GM19438 (cell line): Measurements from ENCODE around the gene PGAP3.
"Not testable (repeated sequence)": the region's sequence is repeated elsewhere in the genome, so short reads cannot be mapped to it uniquely, and the experiment has no call there.

ENCODE experiments used
- ATAC-seq: cut with Tn5 transposase; IDR thresholded peaks from one replicate; pipeline ENCODE4 v1.9.1; 2021; ENCODE audit warnings: low read depth; ENCODE audit not compliant: unreplicated experiment

The PGAP3 gene

DNA sequence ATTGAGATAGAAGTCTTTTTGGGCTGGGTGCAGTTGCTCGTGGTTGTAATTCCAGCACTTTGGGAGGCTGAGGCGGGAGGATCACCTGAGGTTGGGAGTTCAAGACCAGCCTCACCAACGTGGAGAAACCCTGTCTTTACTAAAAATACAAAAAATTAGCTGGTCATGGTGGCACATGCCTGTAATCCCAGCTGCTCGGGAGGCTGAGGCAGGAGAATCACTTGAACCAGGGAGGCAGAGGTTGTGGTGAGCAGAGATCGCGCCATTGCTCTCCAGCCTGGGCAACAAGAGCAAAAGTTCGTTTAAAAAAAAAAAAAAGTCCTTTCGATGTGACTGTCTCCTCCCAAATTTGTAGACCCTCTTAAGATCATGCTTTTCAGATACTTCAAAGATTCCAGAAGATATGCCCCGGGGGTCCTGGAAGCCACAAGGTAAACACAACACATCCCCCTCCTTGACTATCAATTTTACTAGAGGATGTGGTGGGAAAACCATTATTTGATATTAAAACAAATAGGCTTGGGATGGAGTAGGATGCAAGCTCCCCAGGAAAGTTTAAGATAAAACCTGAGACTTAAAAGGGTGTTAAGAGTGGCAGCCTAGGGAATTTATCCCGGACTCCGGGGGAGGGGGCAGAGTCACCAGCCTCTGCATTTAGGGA lies 11.4 kb upstream of the PGAP3 start:
- not testable (repeated sequence) for ATAC-seq

DNA sequence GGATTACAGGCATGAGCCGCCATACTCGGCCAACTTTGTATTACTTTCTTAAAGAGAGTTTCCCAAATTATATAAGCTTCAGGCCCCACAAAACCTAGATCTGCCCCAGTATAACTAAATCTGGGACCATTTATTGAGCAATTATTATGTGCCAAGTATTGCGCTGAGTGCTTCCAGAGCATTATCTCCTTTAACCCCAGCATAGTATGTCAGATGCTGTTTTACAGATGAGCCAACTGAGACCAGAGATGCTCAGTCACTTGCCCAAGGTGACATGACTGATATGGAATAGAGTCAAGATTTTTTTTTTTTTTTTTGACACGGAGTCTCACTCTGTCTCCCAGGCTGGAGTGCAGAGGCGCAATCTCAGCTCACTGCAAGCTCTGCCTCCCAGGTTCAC lies 10.1 kb upstream of the PGAP3 start:
- ATAC-seq = no peak

DNA sequence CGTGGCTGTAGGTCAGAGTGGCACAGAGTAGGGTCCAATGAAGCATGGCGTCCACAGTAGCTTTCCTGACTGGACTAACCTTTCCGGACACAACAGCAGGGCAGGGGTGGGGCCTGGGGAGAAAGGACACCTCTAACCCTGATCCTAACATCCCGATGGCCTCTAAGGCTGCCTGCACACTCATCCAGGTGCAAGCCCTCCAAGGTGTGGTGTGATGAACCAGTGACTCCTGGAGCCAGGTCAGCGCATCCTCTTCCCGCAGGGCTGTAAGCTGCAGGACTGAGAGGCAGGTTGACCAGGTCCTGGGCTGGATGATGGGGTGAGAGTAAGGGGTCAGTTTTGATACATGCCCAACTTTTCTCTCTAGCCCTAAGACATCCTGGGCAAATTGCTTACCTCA lies 8.9 kb upstream of the PGAP3 start:
- no peak for ATAC-seq

DNA sequence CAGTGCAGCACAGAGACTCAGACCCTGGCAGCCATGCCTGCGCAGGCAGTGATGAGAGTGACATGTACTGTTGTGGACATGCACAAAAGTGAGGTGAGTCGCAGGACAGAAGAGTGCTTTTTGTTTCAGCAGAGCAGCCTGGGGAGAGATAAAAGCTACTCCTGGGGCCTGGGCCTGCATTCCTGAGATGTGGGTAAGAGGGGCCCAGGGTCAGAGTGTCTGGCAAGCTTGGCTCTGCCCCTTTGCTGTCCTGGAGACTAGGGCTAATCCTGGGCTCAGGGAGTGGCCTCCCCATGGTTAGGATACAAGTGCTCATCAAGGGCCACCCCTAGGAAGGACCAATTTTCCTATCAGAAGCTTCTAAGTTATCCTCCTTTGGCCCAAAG lies 7.2 kb upstream of the PGAP3 start:
- no peak for ATAC-seq

DNA sequence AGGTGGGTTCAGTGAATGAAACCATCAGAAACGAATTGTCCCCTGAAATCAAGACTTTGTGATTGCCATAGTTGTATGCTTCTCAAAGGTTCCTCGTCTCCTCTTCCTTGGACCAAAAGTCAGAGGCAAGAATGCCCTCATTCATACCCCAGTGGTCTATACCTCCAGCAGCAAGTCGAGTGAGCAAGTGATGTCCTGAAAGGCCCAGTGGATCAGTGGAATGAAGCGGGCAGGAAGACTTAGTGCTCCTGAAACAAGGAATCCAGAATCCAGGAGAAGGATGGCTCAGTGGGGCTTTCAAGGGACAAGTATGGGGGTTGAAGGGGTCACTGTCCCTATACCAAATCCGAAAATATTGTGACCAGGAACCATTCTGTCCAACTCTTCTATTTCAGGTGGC lies 6.7 kb upstream of the PGAP3 start:
- no peak for ATAC-seq

DNA sequence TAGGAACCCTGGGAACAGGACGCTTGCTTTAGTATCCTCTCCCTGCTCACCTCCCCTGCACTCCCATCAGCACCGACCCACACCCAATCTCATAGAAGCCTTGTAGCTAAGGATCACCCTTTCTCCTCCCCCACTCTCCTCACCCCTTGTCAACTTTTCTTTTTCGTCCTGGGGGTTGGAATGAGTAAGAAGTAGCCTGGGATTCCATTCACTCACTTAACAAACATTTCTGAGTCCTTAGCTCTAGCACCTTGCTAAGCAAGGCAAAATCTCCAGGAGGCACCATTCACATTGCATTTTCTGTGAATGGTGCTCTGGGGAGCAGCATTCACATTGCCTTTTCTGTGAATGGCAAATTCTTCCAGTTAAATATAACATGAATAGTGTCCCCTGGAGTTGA lies 1.1 kb upstream of the PGAP3 start:
- no peak for ATAC-seq

DNA sequence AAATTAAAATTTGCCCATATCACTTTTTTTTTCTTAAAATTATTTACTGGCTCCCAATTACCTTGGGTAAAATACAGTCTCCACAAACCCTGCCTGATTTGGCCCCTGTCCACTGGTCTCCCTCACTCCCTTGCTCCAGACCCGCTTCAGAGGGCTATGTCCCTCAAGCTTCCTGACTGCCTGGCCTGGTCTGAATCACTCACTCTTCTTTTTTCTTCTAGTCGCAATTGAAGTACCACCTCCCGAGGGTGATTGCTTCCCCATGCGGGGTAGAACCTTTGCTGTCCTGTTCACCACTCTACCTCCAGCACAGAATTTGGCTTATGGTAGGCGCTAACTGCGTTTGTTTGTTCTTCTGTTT lies 598 bp upstream of the PGAP3 start:
- ATAC-seq = no peak

DNA sequence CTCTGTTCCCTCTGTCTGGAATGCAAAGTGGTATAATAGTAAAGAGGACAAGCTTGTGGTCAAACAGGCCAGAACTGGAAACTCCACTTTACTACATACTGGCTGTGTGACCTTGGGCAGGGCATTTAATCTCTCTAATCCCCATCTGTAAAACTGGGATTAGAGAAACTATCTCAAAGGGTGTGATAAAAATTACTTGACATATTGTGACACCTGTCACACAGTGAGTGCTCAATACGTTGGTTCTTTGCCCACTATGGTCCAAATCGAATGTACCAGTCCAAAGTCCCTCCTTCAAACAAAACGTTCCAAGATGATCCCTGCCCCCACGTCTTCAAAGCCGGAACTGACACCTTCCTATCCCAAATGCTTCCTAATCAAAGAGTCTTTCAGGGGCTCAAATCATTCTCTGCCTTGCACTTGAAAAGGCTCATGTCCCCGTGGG lies 734 bp downstream of the PGAP3 start:
- ATAC-seq = no peak

DNA sequence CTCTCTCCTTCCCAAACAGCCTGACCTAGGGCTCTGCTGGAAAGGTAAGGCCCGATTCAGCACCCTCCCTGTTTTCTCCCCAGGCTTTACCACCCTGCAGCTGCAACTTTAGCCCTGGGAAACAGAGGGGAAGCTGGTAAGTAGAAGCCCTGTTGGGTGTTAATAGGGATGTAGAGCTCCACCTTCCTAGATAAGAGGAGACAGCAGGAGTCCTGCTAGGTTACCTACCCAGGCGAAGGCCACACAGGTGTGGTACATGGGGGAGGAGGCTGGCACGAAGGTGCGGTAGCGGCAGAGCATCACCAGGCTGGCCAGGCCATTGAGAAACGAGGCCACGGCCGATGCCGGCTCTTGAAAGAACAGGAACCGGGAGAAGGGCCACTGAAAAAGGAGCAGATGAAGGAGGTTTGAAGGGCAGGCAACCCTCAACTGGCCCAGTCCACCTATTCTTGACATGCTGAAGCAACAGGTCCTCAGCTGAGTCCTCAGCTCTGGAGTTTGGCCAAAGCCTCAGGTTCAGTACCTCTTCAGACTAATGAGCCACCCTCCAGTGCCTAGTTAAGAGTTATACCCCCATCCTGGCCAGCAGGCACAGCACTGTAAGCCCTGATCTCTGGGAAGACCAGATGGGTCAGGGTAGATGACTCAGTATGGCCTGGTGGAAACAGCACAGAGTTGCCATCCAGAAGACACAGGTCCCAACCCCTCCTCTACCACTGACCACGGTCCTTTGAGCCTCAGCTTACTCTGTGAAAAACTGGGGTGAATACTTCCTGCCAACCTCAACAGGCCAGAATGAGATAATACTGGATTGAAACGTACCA lies 3.3 kb downstream of the PGAP3 start:
- ATAC-seq = no peak

DNA sequence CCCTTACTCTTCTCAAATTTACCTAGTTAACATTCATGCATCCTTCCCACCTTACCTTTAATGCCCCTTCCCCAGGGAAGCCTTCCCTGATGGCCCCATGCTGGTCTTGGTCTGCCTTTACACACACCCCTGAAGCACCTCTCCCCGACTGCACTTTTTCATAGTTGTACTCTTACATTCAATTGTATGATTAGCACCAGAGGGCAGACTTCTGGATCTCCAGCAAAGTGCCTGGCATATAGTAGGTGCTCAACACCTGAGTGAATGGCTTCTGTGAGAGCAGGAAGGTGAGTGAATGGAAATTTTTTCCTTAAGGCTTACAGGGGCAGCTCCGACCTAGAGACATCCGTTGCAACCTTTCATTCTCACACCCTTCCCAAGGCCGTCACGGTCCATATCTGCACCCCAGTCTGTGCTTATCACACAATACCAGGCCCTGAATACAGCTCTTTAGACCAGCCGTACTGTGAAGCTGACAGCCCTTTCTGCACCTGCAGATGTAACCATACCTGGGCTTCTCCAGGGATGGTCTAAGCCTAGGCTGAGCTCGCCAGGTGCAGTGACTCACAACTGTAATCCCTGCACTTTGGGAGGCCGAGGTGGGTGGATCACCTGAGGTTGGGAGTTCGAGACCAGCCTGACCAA lies 4.4 kb downstream of the PGAP3 start:
- no peak for ATAC-seq

DNA sequence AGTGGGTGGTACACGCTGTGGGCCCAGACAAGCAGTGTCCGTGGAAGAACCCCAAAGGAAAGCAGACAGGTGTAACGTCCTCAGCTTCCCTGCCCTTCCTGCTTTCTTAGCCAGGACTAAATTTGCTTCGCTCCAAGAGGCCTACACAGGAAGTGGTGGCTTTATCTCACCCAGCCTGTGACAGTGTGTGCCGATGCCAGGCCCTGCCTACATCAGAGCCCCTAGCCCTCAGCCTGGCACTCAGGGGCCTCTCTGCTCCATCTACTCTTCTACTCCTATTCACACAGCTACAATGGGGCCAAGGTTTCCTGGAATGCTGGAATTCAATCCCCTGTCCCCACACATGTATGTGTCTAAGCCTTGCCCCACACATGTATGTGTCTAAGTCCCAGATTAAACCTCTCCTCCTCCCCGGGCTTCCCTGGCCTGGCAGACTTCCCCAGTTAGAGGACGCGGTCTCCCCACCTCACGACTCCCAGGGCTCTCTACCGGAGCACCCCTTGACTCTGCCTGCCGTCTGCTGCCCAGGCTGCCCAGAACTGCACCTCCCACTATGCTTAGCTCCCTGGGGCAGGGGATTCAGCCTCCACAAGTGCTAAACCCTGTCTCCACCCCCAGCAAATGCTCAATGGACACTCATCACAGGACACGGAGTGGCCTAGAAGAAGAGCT lies 8.2 kb downstream of the PGAP3 start:
- no peak for ATAC-seq

DNA sequence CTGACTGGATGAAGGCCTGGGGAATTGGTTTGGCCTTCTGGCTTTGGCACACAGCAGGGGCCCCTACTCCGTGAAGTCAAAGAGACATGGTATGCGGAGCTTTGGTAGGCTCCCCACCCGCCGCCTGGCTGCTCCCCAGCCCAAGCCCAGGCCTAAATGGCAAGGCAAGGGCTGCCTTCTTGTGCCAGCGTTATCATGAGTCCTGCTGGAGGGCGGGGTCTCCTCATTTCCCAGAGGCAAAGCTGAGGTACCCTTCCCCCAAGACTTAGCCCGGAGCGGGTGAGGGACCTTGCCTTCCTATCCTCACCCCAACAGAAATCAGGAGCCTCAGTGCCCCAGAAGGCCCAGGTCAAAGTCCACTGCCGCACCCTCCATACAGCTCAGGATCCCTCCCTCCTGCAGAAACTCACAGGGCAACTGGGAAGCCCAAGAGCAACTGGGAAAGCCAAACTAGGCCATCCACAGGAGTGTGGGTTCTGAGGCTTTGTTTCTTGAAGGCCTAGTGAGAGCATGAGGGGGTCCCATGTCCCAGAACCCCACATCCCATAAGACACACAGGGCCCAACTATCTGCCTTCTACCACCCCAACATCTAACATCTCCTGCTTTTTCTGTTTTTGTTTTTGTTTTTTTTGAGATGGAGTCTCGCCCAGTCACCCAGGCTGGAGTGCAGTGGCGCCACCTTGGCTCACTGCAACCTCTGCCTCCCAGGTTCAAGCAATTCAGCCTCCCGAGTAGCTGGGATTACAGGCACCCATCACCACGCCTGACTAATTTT lies 9.3 kb downstream of the PGAP3 start:
- no peak for ATAC-seq

DNA sequence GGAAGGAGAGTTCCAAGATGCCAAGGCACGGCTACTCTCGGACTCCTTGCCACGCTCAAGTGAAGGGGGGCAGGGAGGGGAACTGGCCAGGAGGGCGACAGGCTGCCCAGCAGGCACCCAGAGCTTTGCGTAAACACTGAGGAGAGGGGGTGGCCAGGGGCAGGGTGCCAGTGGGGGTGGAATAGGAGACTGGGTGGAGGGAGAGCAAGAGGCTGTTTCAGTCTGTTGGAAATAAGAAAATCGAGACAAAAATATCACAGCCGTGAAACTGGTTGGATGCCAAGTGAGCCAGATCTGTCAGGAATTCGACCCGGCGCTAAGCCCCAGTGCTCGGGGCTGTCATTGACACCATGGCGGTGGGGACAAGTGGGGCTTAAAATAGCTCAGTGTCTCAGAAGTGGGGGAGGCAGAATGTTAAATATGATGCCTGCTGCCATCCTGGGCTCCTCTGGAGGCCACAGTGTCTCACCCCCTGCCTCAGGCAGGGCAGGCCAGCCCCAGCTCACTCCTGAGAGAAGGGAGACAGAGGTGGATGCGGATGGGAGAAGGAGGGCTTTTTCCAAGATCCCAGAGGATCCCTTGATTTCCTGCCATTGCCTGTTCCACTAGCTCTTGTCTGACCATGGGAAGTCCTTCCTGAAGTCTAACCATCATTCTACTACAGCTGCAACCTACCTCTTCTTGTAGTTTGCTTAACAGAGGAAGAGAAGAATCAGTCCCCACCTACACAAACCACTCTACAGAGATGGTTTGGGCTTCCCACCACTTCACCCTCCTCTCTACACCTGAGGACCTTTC lies 10.1 kb downstream of the PGAP3 start:
- ATAC-seq = no peak

DNA sequence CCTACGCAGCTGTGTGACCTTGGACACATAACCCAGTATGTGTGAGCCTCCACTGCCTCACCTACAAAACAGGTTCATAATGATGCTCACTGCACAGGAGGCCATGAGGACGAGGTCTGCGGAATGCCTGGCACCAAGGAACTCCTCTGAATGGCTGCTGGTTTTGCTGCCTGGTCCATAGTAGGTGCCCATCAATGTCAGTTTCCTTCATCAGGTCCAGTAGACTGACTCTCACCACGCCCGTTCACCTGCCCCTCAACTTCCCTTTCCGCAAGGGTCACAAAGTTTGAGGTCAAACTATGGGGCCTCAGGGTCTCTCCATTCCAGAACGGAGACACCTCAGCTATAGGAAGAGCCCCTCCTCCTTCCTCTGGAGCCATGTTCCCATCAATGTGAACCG lies 10.8 kb downstream of the PGAP3 start:
- ATAC-seq = no peak

DNA sequence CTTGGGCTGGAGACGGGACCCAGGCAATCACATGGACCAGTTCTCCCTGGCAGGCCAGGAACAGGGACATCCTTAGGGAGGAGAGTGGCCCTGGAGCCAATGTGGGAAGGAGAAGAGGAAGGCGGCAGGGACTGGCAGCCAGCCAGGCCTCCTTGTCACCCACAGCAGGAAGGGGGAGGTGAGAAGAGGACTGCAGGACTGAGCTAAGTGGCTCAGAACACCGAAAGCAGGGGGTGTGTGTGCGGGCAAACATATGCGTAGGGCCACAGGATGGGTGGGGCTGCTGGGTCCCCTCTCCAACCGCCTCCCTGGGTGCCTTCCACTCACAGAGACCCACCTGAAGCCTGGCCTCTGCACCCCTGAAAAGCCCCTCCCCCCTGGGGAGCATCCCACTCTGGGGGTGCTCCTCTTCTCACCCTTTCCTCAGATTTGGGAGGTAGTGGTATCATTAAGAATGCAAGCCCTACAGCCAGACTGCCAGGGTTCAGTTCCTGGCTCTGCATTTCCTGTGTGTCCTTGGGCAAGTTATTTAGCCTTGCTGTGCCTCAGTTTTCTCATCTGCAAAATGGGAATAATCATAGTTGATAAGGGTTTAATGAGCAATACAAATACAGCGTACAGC lies 11.5 kb downstream of the PGAP3 start:
- no peak for ATAC-seq

DNA sequence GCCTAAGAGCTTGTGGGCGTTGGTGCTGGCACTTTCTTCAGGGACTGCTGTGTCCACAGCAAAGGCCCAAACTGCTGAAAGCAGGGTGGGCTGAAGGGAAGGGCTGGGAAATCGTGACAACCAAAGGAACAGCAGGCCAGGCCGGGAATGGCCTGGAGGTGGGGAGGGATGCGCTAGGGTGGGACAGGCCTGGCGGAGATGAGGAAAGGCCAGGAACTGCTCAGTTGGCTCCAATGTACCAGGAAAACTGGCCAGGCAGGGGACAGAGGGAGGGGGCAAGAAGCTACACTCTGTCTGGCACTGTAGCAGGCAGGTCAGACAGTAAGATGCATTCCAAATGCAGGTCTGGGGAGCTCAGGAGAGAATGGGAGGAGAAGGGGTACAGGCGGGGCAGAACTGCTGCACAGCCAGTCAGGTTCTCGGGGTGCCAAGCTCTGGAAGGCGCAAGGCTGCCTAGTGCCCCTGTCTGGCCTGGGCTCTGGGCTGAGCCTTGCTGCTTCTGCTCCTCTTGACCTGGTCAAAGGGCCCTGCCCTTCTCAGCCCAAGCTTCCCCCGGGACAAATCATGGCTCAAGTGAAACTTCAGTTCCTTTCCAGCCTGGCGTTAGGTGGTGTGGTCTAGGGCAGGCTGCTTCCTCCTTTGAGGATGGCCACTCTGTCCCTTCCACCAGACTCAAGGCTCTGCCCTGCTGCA lies 12.3 kb downstream of the PGAP3 start:
- ATAC-seq = no peak

DNA sequence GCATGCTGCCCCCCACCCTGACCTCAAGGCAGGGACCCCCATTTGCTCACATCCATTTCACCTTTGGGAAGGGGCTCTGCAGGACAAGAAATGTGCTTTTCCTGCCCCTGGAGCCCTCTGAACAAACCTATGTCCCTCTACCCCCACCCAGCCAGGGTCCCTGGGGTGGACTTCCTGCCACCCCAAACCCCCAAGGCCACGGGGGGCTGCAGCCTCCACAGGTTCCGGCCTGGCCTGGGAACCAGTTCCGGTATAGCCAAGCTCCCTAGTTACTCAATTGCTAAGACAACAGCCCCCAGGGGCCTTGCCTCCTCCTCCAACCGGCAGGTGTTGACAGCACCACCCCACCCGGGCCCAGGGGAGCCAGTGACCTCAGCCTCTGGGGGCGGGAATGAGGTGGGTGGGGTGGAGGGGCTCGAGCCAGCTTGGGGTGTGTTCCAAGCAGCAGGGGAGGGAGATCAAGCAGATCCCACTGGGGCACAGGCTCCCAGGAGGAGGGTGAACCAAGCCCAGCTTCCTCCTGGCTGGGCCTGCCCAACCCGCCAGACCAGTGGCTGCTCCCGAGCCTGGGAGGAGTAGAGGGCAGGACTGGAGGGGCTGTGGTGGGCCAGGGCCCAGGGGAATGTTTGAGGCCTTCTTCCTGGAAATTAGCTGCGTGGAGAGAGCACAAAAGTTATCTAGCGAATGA lies 13.0 kb downstream of the PGAP3 start:
- no peak for ATAC-seq

DNA sequence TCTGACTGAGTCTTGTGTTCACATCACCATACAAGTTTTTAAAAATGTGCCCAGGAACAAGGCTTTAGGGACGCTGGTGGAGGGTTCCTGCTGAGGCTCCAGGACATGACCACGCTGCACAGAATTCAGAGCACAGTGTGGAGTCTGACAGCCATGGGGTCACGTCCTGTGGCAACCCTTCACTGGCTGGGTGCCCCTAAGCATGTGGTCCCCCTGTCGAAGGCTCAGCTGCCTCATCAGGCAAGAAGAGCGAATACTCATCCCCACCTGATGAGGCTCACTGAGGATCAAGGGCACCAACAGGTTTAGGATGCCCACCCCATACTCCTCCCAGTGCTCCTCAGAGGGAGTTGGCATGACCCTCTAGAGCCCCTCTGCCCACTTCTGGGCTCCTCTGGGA lies 13.7 kb downstream of the PGAP3 start:
- no peak for ATAC-seq
